Stimulated activated naive CD4-positive, alpha-beta T cell treated with Interleukin-2 at 50 U/mL for 16 hours (primary cell): Measurements from ENCODE around the gene SIK2.

Experiments
- DNase-seq: peaks from one replicate; lab custom pipeline; 2025; lab: John Stamatoyannopoulos, UW

The SIK2 gene

GRCh38 chr11:111601979-111602864, at the start of gene SIK2:
SIK2 (plus strand) TSS chr11:111602449; CDS start chr11:111602564, 115 bp downstream.
- DNase-seq: peak; percentile 89

GRCh38 chr11:111554532-111554931, 47.7 kb upstream of the SIK2 start:
- no peak for DNase-seq

GRCh38 chr11:111555255-111555654, 47.0 kb upstream of the SIK2 start:
- DNase-seq: no peak

- DNase-seq: no peak
Measured at GRCh38 chr11:111557425-111558111, 44.7 kb upstream of the SIK2 start.

- no peak for DNase-seq
Measured at GRCh38 chr11:111559800-111560464, 42.3 kb upstream of the SIK2 start.

GRCh38 chr11:111560800-111561199, 41.4 kb upstream of the SIK2 start:
- DNase-seq: no peak

- no peak for DNase-seq
Measured at GRCh38 chr11:111561306-111561705, 40.9 kb upstream of the SIK2 start.

GRCh38 chr11:111561791-111562325, 40.4 kb upstream of the SIK2 start:
- DNase-seq: no peak

GRCh38 chr11:111562692-111563389, 39.4 kb upstream of the SIK2 start:
- DNase-seq: no peak

GRCh38 chr11:111565114-111565720, 37.0 kb upstream of the SIK2 start:
- DNase-seq: peak; percentile 45

- no peak for DNase-seq
Measured at GRCh38 chr11:111566324-111566723, 35.9 kb upstream of the SIK2 start.

- DNase-seq: no peak
Measured at GRCh38 chr11:111569476-111569875, 32.8 kb upstream of the SIK2 start.

GRCh38 chr11:111570796-111571195, 31.5 kb upstream of the SIK2 start:
- no peak for DNase-seq

GRCh38 chr11:111571829-111572501, 30.3 kb upstream of the SIK2 start:
- no peak for DNase-seq

- no peak for DNase-seq
Measured at GRCh38 chr11:111572581-111572980, 29.7 kb upstream of the SIK2 start.

GRCh38 chr11:111573821-111574249, 28.4 kb upstream of the SIK2 start:
- no peak for DNase-seq

GRCh38 chr11:111574373-111575225, 27.6 kb upstream of the SIK2 start:
- DNase-seq: no peak

GRCh38 chr11:111575740-111576139, 26.5 kb upstream of the SIK2 start:
- DNase-seq: no peak

GRCh38 chr11:111577821-111578220, 24.4 kb upstream of the SIK2 start:
- DNase-seq: no peak

- no peak for DNase-seq
Measured at GRCh38 chr11:111581341-111581740, 20.9 kb upstream of the SIK2 start.
